Hematopoietic multipotent progenitor cell treated with erythropoietin and hydrocortisone succinate and interleukin-3 and kit ligand, for 8 days (in vitro differentiated cells): ENCODE measurements around the gene SLC25A1.

Experiments used
- DNase-seq: peaks from one replicate; pipeline ENCODE4 v3.0.0-alpha.2; 2015

SLC25A1 gene

DNA sequence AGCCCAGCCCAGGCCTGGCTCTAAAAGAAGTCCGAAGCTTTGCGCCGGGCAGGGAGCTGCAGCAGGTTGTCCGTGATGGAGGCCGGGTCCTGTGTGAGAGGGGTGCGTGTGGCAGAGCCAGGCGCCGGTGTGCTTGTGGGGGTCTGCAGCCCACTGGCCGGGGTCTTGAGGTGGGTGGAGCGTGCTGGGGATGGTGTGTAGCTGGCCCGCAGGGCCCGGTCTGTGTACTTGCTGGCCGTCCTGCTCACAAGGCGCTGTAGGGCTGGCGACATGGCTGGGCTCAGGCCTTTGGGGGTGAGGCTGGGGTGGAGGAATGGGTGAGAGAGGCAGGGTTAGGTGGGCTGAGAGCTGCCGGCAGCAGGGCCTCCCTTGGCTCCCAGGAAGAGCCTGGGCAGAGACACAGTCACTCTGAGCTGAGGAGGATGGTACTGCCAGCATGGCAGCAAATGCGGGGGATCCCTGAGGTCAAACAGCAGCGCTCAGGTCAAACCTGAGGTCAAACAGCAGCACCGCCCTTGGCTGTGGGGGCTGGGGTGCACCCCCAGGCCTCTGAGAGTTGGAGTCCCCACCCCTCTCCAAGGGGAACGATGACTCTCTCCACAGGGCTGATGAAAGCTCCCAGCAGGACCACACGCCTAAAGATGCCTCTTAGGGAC lies 44.2 kb downstream of the SLC25A1 start:
- no peak for DNase-seq

DNA sequence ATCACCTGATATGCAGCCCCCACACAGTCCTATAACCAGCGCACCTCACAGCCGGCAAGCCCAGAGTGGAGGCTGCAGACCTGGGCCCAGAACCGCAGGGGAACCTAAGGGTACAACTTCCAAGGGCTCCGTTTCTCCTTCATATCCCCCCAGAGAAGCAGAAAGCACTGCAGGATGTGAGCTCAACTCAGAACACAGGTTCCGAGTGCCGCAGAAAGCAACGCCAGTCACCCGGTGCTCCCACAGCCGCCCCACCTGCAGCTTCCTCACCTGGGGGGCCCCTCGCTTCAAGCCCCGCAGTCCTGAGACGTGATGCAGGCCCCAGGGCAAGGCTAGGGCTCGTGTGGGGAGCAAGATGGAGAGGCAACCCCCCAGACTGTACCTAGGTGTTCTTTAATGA lies 45.0 kb downstream of the SLC25A1 start:
- DNase-seq = no peak

DNA sequence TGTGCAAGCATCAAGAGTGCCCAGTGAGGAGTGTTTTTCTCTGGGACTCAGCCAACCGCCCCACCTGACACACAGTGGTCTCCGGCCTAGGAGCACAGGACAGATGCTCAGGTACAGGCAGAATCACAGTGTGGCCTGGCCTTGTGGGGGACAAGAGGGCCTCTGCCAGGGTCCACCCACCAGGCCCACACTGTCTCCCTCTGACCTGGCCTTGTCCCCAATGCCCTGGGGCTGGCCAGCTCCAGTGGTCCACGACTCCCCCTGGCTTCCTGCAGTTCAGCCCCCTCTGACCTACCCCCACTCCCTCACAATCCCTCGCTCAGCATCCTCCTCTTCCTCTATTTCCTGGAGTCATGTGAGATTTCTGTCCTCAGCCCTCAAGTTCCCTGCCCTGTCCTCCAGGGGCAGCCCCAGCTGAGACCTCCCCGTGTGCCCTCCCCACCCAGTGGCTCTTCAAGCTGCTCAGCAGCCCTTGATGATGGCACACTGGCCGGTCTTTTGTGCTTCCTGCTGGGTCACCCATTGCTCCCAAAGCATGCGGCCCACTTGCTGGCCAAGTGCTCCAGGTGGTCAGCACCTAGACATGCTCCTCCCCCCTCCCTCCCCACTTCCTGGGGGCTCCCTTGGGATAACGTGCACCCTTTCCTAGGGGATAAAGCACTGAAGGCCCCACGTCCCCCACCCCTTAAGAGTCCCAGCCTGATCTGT lies 45.7 kb downstream of the SLC25A1 start:
- no peak for DNase-seq

DNA sequence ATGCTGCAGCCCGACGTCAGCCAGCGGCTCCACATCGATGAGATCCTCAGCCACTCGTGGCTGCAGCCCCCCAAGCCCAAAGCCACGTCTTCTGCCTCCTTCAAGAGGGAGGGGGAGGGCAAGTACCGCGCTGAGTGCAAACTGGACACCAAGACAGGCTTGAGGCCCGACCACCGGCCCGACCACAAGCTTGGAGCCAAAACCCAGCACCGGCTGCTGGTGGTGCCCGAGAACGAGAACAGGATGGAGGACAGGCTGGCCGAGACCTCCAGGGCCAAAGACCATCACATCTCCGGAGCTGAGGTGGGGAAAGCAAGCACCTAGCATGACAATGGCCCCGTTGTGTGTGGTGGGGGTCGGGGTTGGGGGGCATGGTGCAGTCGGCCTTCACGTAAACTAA lies 46.4 kb downstream of the SLC25A1 start:
- no peak for DNase-seq

DNA sequence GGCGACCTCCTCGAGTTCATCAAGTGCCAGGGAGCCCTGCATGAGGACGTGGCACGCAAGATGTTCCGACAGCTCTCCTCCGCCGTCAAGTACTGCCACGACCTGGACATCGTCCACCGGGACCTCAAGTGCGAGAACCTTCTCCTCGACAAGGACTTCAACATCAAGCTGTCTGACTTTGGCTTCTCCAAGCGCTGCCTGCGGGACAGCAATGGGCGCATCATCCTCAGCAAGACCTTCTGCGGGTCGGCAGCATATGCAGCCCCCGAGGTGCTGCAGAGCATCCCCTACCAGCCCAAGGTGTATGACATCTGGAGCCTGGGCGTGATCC lies 46.9 kb downstream of the SLC25A1 start:
- DNase-seq = no peak

DNA sequence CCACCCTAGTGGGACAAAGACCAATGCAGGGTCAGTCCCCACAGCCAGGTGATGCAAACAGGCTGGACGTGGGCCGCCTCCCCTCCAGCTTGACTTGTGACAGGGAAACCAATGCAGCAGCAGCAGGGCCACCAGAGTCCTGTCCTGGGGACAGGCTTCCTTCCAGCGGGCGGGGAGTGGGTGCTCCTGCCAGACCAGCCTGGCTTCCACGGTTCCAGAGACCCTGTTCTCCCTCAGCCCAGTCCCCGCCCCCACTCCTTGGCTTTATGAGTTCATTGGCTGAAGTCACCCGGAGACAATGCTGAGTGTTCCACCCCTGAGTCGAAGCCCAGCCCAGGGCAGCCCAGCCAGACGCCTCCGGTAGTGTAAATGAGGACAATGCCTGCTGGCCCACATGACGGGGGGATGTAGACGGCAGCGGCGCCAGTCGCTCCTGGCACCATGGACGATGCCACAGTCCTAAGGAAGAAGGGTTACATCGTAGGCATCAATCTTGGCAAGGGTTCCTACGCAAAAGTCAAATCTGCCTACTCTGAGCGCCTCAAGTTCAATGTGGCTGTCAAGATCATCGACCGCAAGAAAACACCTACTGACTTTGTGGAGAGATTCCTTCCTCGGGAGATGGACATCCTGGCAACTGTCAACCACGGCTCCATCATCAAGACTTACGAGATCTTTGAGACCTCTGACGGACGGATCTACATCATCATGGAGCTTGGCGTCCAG lies 47.4 kb downstream of the SLC25A1 start, which contains the start of gene TSSK2:
Gene TSSK2, plus strand, starts transcription at position 350 of the 726 bp plus-strand sequence. Its CDS starts 92 bp downstream, at position 442.
- no peak for DNase-seq

DNA sequence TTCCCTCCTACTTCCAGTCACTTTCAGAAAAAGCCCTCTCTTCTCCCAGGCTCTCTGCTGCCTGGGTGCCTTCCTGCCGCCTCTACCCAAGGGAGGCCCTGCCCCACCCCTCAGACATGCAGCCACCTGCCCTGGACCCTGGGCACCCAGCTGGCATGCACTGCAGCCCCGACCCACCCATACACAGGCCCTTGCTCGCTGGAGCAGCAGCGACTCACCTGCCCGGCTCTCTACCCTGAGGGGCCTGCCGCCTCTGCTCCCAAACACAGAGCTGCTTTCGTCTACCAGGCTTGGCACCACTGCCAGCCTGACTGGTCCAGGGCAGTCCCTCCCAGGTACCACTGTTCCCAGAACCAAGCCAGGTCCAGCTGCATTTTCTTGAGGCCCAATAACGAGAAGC lies 48.7 kb downstream of the SLC25A1 start:
- no peak for DNase-seq

DNA sequence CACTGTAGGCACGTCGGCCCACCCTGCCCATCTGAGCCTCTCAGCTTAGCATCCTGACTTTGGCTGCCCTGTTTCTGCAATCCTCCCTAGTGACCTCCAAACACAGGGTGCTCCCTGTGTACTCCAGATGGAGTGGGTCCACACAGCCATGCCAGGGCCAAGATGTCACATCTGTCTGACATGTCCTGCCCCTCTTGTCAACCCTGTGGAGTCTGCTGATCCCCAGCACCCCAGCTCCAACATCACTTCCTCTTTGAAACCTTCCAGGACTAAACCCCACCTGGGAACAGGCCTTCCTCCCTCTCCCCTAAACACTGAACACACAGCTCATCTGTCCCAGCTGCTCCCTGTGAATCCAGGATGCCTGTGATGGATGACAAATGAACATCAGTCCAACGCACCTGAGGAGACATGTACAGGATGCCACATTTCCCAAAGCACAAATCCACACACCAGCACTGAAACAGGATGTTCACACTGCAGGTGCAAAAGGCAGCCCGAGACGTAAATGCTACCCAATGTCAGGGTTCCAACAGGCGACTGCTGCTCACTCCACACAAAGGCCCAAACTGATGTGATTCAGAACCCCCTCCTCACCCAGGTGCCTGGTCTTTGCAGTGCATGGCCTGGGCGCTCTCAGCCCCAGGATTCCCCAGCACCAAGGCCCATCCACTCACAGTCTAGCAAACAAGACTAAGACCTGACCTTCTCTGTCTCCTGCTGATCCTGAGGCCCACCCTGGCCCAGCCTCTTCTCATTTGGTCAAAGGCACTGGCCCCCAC lies 49.4 kb downstream of the SLC25A1 start:
- no peak for DNase-seq

DNA sequence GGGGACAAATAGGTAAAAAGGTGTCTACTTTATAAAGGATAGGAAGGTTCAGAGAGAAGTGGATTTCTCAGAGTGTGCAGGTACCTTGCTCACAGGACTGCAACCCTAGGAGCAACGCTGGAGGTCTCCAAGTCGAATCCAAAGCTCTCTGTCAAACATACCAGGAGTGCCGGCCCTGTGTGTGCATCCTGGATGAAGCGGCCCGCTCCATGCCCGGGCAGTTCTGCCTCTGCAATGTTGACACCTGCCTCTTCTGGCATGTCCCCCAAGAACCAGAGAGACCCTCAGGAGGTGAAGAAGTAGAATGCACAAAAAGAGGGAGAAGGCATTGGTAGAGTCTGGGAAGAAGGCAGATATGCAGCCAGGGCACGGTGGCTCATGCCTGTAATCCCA lies 50.5 kb downstream of the SLC25A1 start:
- DNase-seq = no peak

DNA sequence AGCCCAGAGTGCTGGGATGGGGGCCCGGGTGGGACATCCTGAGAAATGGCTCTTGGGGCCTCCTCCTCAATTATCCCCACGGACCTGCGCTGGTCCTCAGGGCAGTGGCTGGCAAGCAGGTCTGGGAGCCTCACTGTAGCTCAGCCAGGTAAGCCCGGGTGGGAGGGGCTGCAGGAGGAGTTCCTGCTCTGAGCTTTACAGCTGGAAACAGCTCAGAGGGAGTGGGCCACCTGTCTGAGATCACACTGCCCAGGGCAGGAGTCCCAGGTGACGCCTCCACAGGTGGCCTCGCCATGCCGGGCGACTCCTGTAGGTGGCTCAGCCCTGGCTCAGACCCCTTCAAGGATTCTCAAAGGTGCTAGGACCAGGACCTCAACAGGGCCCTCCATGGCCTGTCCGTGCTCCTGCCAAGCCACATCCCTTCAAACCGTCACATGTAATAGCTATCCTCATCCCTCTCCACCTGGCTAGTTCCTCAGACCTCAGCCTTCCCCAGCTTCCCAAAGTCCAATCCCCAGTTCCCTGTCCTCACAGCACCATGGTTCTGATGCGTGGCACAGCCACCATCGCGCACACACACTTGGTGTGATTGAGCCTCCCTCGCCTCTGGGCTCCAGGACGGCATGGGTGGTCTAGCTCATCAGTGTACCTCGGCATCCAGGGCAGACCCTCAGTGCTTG lies 51.1 kb downstream of the SLC25A1 start:
- no peak for DNase-seq

DNA sequence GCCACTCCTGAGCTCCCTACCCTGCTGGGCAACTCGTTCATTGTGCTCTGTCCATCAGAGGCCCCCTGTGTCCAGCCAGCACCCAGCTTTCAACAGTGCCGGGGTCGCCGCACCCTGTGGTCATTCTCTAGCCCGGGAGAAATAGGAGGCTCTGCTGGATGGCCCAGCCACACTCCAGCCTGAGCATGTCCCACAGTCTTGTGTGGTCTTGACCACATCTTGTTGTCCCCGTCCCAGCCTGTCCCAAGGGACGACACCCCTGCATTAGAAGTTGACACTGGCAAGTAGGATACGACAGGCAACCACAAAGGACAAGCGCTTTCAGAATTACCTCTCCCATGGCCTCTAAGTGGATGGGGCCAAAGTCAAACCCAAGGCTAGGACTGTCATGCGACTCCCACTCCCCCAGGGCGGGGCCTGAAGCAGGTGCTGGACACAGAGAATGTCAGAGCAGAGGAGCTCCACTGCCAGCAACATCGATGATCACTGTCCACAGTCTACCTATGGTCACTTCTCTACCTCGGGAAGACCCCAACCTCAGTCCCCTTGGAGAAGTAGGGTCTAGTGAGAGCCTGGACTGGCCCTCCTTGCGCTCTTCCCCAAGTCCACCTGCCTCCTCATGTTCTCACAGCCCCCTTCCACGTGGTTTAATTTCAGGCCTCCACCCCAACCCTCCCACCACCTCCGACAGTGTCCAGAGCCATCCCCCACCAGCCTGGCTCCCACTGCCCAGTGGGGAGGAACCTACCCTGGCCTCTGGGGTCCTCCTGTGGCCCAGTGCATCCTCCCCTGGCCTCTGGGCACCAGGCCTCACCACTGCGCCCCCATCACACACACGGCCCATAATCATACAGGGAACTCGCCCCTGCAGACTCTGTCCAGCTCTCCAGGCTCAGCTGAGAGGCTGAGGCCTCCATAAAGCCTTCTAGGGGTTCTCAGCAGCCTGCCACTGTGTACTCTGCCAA lies 51.9 kb downstream of the SLC25A1 start:
- DNase-seq = no peak
